Body of pancreas (tissue), 4 donors: ENCODE results near the gene CLEC4C.

Experiments used
- CTCF ChIP-seq, 7 experiments: fragments of 450-650 bp in 4 of 7; fragments of 200-600 bp in 3 of 7; sonication (generic) in 3 of 7; IDR thresholded peaks; one replicate each; pipeline ENCODE4 v1.5.1; 2016 to 2019; ENCODE audit warnings: antibody characterized with exemption in 7 of 7
- POLR2A ChIP-seq, 3 donors: fragments of 450-650 bp; IDR thresholded peaks; one replicate each; pipeline ENCODE4 v1.6.1; 2016; ENCODE audit warnings: antibody characterized with exemption in 3 of 3, mild to moderate bottlenecking in 2 of 3

GRCh38 chr12:7781274-7781673 is 34.1 kb upstream of the CLEC4C start:
- no peak for TF ChIP-seq CTCF (IDR thresholded peaks at IDR 0.05)
- TF ChIP-seq POLR2A (IDR thresholded peaks at IDR 0.05), result no peak
